Measurements from ENCODE around the gene EFNA1. TPM values are rescaled to one million over a fixed set of nuclear protein-coding genes. Genes with fewer than 3 reads are reported as not detected.

The EFNA1 gene
- total and polyA plus RNA-seq, 2 of the 13 experiments (the other 11 are each of a cell fraction or from before 2014, with no cell fraction given) = 81.8 to 874 TPM

DNA sequence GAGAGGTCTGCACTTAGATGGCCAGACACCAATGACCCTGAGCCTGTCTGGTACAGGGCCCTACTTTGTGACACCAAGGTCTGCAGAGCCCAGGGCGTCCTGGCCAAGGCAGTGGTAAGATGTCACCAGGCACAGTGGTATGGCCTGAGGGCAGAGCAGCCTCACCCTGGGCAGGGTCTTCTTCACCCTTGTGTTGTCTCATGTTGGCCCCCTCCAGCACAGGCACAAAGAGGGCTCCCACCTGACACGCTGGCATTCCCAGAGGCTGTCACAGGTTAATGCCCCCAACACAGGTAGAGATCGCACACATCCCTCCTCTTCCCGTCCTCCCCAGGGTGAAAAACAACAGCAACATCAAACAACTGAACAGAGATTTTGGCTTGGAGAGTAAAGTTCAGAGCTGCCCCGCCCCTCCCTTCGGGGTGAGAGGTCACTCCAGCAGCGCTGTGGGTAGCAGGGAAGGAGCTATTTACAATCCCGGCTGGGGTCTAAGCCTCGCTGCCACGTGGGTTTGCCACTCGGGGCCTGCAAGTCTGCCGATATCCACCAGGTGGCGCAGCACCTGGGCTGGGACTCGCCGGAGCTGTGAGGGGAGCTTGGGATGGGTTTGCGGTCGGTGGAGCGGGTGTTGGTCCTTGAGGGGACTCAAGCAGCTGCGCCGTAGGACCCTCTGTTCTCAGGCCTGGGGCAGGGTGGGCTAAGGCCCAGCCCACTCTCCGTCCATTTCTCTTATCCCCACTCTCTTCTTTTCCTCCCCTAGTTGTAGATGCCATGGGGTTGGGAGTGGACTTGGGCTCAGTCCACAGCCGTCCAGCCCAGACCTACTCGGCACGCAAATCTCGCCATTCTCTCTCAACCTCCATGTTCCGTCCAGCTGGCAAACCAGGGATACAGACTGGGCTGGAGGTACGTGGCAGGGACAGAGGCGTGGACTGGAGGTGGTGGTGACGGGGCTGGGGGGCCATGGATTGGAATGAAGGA, 36.3 kb upstream of the EFNA1 start (continued):
- TF ChIP-seq, protein P1, sequence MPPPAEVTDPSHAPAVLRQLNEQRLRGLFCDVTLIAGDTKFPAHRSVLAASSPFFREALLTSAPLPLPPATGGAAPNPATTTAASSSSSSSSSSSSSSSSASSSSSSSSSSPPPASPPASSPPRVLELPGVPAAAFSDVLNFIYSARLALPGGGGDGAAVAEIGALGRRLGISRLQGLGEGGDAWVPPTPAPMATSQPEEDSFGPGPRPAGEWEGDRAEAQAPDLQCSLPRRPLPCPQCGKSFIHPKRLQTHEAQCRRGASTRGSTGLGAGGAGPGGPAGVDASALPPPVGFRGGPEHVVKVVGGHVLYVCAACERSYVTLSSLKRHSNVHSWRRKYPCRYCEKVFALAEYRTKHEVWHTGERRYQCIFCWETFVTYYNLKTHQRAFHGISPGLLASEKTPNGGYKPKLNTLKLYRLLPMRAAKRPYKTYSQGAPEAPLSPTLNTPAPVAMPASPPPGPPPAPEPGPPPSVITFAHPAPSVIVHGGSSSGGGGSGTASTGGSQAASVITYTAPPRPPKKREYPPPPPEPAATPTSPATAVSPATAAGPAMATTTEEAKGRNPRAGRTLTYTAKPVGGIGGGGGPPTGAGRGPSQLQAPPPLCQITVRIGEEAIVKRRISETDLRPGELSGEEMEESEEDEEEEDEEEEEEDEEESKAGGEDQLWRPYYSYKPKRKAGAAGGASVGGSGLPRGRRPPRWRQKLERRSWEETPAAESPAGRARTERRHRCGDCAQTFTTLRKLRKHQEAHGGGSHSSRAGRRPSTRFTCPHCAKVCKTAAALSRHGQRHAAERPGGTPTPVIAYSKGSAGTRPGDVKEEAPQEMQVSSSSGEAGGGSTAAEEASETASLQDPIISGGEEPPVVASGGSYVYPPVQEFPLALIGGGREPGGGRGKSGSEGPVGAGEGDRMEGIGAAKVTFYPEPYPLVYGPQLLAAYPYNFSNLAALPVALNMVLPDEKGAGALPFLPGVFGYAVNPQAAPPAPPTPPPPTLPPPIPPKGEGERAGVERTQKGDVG (CRISPR knock-in tag; IDR thresholded peaks at IDR 0.05; ENCODE audit: borderline replicate concordance) = 0 out of 2 replicates have a peak, but pooled peaks have one; percentile 37
- TF ChIP-seq GLI4 (CRISPR knock-in tag; IDR thresholded peaks at IDR 0.05; ENCODE audit: borderline replicate concordance) = no peak
- TF ChIP-seq MEF2D (CRISPR knock-in tag; IDR thresholded peaks at IDR 0.05) = peak; percentile 92
- TF ChIP-seq ADNP (CRISPR knock-in tag; IDR thresholded peaks at IDR 0.05) = no peak
- TF ChIP-seq ZNF101 (CRISPR knock-in tag; IDR thresholded peaks at IDR 0.05; ENCODE audit: borderline replicate concordance, low read depth) = no peak
- no peak for TF ChIP-seq SUZ12 (IDR thresholded peaks at IDR 0.05; ENCODE audit: low read depth, low read length)
- no peak for TF ChIP-seq ATF1 (CRISPR knock-in tag; IDR thresholded peaks at IDR 0.05)
- peak; percentile 15; the same call in 1 of the 2 replicates for TF ChIP-seq PHF20 (CRISPR knock-in tag; IDR thresholded peaks at IDR 0.05)
- 0 out of 2 replicates have a peak, but pooled peaks have one; percentile 50 for TF ChIP-seq ZNF772 (CRISPR knock-in tag; IDR thresholded peaks at IDR 0.05)
- TF ChIP-seq, protein P2, sequence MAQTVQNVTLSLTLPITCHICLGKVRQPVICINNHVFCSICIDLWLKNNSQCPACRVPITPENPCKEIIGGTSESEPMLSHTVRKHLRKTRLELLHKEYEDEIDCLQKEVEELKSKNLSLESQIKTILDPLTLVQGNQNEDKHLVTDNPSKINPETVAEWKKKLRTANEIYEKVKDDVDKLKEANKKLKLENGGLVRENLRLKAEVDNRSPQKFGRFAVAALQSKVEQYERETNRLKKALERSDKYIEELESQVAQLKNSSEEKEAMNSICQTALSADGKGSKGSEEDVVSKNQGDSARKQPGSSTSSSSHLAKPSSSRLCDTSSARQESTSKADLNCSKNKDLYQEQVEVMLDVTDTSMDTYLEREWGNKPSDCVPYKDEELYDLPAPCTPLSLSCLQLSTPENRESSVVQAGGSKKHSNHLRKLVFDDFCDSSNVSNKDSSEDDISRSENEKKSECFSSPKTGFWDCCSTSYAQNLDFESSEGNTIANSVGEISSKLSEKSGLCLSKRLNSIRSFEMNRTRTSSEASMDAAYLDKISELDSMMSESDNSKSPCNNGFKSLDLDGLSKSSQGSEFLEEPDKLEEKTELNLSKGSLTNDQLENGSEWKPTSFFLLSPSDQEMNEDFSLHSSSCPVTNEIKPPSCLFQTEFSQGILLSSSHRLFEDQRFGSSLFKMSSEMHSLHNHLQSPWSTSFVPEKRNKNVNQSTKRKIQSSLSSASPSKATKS (CRISPR knock-in tag; IDR thresholded peaks at IDR 0.05) = no peak
- TF ChIP-seq, protein P3, sequence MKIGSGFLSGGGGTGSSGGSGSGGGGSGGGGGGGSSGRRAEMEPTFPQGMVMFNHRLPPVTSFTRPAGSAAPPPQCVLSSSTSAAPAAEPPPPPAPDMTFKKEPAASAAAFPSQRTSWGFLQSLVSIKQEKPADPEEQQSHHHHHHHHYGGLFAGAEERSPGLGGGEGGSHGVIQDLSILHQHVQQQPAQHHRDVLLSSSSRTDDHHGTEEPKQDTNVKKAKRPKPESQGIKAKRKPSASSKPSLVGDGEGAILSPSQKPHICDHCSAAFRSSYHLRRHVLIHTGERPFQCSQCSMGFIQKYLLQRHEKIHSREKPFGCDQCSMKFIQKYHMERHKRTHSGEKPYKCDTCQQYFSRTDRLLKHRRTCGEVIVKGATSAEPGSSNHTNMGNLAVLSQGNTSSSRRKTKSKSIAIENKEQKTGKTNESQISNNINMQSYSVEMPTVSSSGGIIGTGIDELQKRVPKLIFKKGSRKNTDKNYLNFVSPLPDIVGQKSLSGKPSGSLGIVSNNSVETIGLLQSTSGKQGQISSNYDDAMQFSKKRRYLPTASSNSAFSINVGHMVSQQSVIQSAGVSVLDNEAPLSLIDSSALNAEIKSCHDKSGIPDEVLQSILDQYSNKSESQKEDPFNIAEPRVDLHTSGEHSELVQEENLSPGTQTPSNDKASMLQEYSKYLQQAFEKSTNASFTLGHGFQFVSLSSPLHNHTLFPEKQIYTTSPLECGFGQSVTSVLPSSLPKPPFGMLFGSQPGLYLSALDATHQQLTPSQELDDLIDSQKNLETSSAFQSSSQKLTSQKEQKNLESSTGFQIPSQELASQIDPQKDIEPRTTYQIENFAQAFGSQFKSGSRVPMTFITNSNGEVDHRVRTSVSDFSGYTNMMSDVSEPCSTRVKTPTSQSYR (CRISPR knock-in tag; IDR thresholded peaks at IDR 0.05; ENCODE audit: borderline replicate concordance) = peak; percentile 56; the same call in 1 of the 2 replicates

All from HepG2 (cell line).